Stimulated activated CD8-positive, alpha-beta memory T cell treated with anti-CD3 and anti-CD28 coated beads, Interleukin-12 subunit alpha, Interleukin-12 subunit beta, amount 100 ng/mL, for 24 hours (primary cell): ENCODE measurements around the gene PAX7.
"Not testable (repeated sequence)": the region's sequence is repeated elsewhere in the genome, so short reads cannot be mapped to it uniquely, and the experiment has no call there.

ENCODE experiments used
- DNase-seq: peaks from one replicate; pipeline ENCODE4 v3.0.0-alpha.2; 2020; ENCODE audit errors: extremely low read depth

Gene PAX7

GRCh38 chr1:18730321-18730720, 99.7 kb downstream of the PAX7 start:
- no peak for DNase-seq

GRCh38 chr1:18731148-18731547, 100.5 kb downstream of the PAX7 start:
- DNase-seq: no peak

GRCh38 chr1:18731591-18732235, 101.1 kb downstream of the PAX7 start:
- no peak for DNase-seq

- DNase-seq: no peak
Observed at GRCh38 chr1:18732686-18733085, 102.0 kb downstream of the PAX7 start.

- DNase-seq: no peak
Observed at GRCh38 chr1:18734001-18734400, 103.4 kb downstream of the PAX7 start.

GRCh38 chr1:18734461-18735223, 104.0 kb downstream of the PAX7 start:
- no peak for DNase-seq

- DNase-seq: no peak
Observed at GRCh38 chr1:18735224-18735997, 104.8 kb downstream of the PAX7 start.

GRCh38 chr1:18736958-18737357, 106.3 kb downstream of the PAX7 start:
- DNase-seq: no peak

- DNase-seq: no peak
Observed at GRCh38 chr1:18738126-18738525, 107.5 kb downstream of the PAX7 start.

- no peak for DNase-seq
Observed at GRCh38 chr1:18738617-18739016, 108.0 kb downstream of the PAX7 start.

- DNase-seq: no peak
Observed at GRCh38 chr1:18739408-18739807, 108.8 kb downstream of the PAX7 start.

GRCh38 chr1:18739897-18740296, 109.3 kb downstream of the PAX7 start:
- no peak for DNase-seq

GRCh38 chr1:18740617-18741016, 110.0 kb downstream of the PAX7 start:
- DNase-seq: no peak

GRCh38 chr1:18743233-18743632, 112.6 kb downstream of the PAX7 start:
- DNase-seq: no peak

GRCh38 chr1:18744381-18744780, 113.7 kb downstream of the PAX7 start:
- not testable (repeated sequence) for DNase-seq

GRCh38 chr1:18746981-18747380, 116.3 kb downstream of the PAX7 start:
- no peak for DNase-seq

- no peak for DNase-seq
Observed at GRCh38 chr1:18747671-18748070, 117.0 kb downstream of the PAX7 start.

- no peak for DNase-seq
Observed at GRCh38 chr1:18748435-18748834, 117.8 kb downstream of the PAX7 start.

GRCh38 chr1:18749569-18749968, 118.9 kb downstream of the PAX7 start:
- DNase-seq: no peak

- no peak for DNase-seq
Observed at GRCh38 chr1:18750600-18750999, 120.0 kb downstream of the PAX7 start.

GRCh38 chr1:18751425-18751824, 120.8 kb downstream of the PAX7 start:
- DNase-seq: no peak

GRCh38 chr1:18752409-18752808, 121.8 kb downstream of the PAX7 start:
- no peak for DNase-seq

GRCh38 chr1:18760156-18760555, 129.5 kb downstream of the PAX7 start:
- no peak for DNase-seq
